Colon (tissue), 2 donors: ENCODE data around the gene RACGAP1.
"Not testable (repeated sequence)": the region's sequence is repeated elsewhere in the genome, so short reads cannot be mapped to it uniquely, and the experiment has no call there.

Experiments
- FAIRE-seq: peaks from 2 replicates; lab custom pipeline; 2012; peaks lifted over from hg19 to GRCh38; lab: Jason Lieb, UNC
- donor health status: control.
- donor health status: control.

The RACGAP1 gene

DNA sequence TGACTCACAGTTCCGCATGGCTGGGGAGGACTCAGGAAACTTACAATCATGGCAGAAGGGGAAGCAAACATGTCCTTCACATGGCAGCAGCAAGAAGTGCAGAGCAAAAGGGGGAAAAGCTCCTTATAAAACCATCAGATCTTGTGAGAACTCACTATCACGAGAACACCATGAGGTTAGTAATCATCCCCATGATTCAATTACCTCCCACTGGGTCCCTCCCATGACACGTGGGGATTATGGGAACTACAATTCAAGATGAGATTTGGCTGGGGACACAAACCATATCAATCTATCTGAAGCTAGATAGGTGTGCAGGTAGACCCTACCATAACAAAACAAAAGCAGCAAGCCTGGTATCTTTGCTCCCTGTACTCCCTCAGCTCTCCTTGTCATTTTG is 38.8 kb downstream of the RACGAP1 start:
- not testable (repeated sequence) for FAIRE-seq

DNA sequence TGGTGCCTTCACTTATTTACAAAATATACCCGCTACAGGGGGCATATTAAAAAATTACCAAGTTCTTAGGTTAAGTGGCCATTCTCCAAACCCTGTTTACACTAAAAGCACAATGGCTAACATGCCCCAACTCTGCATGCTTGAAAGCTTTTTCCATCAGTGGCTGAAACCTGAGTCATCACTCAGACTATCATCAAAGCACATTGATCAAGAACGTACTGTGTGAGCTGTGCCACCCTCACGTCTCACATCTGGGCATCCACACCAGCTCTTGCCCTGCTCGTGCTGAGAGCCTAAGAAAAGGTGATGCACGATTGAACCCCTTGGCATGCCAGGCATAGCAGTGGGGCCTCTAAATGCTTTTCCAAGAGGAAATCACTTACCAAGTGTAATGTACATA is 39.3 kb downstream of the RACGAP1 start:
- no peak for FAIRE-seq

DNA sequence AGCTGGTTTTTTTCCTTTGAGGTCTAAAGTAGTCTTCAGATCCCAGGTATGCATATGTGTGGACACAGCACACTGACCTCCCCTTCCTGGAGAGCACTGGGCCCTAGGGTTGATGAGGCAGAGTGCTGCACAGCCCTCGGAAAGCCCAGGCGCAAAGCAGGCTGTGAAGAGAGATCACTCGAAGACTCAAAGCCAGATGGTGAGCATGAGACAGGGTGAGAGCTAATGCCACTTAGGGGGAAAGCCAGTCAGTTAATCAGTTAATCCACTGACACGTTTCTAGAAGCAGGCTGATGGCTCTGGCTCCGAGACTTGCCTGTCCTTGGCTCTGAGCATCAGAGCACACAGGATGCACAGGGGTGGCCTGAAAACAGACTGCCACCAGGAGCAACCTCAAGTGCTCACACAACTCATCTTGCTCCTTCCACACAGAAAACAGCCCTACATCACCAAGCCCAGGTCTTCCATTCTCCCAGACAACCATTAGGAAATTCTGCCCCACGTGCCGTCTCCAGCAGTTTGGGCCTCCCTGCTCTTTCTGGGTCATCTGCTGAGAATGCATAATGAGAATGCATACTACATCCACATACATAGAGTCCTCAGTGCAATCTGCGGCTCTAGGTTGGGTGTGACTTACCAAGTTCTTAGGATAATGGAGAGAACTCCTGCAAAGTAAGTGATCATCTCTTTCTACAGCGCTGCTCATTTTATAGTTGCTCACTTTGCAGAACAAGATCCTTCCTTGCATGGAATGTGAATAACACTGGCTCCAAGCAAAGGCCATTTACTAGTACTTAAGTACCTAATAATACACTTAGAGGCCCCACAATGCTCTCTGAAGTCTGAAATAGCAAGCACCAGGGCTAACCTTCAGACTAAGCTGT is 40.6 kb downstream of the RACGAP1 start:
- no peak for FAIRE-seq

DNA sequence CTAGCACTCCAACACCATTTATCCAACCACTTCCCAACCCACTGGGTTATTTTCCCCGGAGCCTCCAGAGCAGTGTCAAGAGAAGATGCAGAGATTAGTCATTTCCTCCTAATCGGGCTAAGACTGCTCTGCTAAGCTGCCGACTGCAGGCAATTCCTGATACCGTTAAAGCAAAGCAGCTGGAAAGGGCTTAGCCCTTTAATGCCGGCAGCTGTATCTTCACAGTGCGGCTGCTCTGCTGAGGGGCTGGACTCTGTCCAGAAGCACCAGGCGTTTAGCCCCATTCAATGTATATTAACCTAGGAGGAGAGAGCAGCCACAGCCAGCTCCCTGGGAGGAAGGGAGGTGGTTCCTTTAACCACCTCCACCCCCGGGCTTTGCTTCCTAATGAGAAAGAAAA is 41.4 kb downstream of the RACGAP1 start:
- no peak for FAIRE-seq

DNA sequence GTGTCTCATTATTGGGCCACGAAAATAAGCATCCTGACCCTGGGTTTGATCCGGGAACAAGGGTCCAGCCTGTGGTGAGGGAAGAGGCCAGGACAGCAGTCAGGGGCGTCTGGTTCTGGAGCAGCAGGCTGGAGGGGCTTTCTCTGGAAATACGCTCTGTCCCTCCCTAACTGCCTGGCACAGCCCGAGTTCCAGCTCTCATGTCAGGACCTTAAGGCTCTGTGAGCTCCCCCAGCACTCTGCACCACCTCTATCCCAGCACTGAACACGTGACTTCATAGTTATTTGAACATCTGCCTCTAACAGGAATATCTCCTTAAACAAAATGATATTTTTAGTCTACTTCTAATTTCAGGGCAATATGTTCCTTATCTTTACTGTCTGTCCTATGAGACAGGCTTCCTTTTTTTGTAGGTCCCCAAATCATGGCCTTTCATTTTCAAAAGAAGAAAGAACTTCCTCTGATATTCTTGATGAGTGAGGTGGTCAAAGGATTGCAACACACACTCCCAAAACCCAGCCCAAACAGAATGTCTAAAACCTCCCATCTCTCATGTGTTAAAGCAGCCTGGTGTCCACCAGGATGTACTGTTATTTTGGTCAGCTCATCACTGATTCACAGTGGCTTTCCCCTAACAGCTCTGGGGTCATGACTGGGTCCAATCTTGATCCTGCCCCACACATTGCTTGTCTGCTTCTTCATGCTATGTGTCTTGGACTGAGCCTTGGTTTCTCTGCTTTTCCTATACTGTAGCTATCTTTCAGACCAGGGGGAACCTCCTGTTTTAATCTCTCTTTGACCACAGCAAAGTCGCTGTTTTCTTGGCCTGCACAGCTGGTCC is 42.8 kb downstream of the RACGAP1 start:
- FAIRE-seq = no peak

DNA sequence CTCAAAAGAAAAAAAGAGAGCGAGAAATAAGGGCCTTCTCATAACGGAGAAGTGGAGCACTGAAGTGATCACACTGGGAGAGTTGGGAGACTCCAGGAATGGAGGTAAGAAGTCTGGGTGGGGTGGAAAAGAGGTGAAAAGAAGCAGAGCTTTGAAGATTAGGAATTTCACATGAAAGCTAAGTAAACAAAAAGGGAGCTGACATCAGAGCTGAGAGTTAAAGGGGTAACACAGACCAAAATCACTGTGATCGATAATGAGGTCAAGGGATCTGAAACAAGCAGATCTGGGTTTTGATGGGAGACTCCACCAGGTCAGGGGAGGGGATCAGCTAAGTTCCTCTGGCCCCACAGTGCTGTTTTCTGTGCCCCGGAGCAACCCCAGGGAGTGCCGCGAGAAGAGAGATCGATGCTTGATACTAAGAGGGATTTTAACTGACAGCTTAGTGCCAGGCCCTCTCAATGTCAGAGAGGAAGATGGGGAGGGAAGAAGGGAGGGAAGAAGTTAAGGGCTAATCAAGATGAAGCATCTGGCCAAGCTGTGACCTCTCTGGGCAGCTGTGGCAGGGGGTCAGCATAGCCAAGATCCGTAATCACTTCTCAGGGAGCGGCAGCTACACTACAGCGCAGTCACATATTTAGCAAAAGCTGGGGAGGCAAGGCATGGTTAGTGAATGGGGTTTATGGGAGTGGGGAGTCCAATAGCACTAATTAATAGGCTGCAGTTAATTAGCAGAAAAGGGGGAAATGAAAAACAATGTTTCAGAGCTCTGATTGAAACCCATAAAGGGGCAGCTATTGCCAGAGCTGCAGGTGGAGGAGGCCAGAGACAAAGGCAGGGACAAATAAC is 44.6 kb downstream of the RACGAP1 start:
- no peak for FAIRE-seq

- FAIRE-seq = no peak
These were observed 45.5 kb downstream of the RACGAP1 start for GRCh38 chr12:49979791-49980190.

DNA sequence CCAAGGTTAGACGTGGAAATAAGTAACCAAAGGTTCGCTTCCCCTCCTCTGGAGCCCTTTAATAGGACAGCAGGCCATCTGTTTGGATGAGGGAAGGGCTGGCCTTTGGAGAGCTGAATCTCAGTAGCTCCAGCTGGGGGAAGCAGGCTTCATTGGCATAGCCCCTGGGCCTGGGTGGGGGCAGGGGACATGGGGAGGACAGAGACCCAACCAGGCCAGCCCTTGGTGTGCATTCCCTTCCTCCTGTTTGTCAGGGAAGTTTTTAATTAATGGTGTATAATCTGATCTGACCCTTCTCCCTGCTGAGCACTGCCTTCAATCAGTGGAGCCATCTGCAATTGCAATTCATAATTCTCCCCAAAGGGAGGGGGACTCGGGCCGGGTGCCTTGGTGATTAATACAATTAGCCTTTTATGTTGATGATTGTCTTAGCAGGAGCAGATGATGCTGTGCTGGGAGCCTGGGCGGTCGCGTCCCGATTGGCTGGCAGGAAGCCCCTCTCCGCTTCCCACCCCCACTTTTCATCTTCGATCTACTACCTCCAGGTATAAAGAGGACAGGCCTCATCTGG is 46.2 kb downstream of the RACGAP1 start:
- FAIRE-seq = no peak

DNA sequence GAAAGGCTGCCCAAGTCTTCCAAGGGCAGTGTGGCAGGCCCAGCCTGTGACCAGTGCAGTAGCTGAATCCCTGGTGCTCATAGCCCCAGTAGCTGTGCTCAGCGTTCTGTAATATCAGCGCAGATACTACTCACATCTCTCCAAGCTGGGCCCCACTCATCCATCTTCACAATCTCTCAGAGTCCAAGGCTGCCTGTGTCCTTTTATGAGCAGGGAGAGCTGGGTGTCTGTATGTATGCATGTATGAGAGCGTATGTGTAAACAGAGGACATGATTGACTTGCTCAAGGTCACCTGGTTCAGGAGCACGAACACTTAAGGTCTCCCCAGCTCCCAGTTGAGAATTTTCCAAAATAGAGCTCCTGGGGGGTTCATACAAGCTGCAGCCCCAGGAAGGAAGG is 47.2 kb downstream of the RACGAP1 start:
- no peak for FAIRE-seq

- FAIRE-seq = no peak
These were observed 48.7 kb downstream of the RACGAP1 start for GRCh38 chr12:49976557-49976956.

DNA sequence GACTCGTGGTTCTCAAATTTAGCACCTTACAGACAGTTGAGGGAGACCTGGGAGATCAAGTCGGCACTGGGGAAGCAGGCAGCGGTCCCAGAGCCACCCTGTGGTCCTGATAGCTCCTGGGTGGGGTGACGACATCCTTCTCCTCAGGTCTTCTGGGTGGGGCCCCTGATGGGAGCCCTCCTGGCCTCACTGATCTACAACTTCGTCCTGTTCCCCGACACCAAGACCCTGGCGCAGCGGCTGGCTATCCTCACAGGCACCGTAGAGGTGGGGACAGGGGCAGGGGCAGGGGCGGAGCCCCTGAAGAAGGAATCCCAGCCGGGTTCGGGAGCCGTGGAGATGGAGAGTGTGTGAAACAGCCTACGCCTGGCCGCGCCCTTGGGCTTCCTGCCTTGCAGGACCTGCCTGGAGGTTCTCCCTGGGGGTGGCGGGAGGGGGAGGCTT is 50.0 kb downstream of the RACGAP1 start:
- FAIRE-seq = no peak

- no peak for FAIRE-seq
These were observed 50.5 kb downstream of the RACGAP1 start for GRCh38 chr12:49974677-49975317.

GRCh38 chr12:49974231-49974675 is 51.0 kb downstream of the RACGAP1 start:
- FAIRE-seq = no peak

DNA sequence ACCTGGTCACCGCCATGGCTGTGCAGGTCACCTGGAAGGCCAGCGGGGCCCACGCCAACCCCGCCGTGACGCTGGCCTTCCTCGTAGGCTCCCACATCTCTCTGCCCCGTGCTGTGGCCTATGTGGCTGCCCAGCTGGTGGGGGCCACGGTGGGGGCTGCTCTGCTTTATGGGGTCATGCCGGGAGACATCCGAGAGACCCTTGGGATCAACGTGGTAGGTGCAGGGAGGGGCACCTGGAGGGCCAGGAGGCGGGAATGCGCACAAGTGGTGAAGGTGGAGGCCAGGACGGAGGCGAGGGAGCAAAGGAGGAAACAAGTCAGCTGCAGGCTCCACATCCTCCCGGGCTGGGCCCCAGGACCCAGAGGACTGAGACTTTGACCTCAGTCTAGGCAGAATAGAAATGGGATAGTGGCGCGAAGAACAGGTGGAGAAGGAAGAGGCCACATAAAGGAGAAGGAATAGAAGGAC is 51.9 kb downstream of the RACGAP1 start:
- FAIRE-seq = no peak

GRCh38 chr12:49972641-49973360 is 52.5 kb downstream of the RACGAP1 start, which contains the start of gene AQP6:
TSS of gene AQP6 (plus strand) at chr12:49972947. CDS start at chr12:49973174, 227 bp downstream.
- no peak for FAIRE-seq

DNA sequence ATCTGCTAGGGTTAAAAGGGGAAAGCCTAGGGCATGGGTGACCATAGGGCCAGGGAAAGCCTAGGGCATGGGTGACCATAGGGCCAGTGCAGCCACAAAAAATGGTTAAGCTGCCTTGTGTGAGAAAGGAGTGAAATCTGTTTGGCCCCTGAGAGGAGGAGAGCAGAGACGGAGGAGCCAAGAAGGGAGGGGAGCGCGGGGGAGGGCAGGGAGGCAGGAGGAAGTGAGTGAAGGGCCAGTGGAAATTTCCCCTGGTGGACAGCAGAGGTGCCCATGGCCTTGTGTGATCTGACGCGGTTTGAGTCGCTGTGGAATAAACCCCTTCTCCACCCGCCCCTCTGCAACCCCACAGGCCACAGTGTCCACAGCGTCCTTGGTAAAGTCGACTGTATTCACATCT is 53.2 kb downstream of the RACGAP1 start:
- FAIRE-seq = no peak

DNA sequence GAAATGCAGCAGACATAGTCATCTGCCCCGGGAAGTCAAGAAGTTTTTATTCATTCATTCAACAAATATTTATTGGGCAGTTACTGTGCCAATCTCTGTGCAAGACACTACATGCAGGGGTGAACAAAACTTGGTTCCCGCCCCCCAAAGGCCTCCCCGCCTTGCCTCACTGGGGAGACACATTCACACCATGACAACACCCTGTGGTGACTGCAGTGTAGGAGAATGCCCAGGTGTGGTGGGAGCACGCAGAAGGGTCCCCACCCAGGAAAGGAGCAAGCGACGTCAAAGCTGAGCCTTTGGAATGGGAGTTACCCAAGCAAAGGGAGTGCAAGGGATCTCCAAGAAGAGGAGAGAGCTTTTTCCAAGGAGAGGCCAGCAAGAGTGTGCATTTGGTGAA is 54.2 kb downstream of the RACGAP1 start:
- FAIRE-seq = no peak

GRCh38 chr12:49970658-49971057 is 54.6 kb downstream of the RACGAP1 start:
- no peak for FAIRE-seq

GRCh38 chr12:49969651-49970429 is 55.5 kb downstream of the RACGAP1 start:
- FAIRE-seq = no peak

GRCh38 chr12:49969027-49969426 is 56.3 kb downstream of the RACGAP1 start:
- FAIRE-seq = no peak
